Measurements from ENCODE around the gene ATP8A2.

GRCh38 chr13:25529425-25529824, 157.7 kb downstream of the ATP8A2 start:
- TF ChIP-seq, protein P1, sequence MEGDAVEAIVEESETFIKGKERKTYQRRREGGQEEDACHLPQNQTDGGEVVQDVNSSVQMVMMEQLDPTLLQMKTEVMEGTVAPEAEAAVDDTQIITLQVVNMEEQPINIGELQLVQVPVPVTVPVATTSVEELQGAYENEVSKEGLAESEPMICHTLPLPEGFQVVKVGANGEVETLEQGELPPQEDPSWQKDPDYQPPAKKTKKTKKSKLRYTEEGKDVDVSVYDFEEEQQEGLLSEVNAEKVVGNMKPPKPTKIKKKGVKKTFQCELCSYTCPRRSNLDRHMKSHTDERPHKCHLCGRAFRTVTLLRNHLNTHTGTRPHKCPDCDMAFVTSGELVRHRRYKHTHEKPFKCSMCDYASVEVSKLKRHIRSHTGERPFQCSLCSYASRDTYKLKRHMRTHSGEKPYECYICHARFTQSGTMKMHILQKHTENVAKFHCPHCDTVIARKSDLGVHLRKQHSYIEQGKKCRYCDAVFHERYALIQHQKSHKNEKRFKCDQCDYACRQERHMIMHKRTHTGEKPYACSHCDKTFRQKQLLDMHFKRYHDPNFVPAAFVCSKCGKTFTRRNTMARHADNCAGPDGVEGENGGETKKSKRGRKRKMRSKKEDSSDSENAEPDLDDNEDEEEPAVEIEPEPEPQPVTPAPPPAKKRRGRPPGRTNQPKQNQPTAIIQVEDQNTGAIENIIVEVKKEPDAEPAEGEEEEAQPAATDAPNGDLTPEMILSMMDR (IDR thresholded peaks at IDR 0.05), result no peak
- TF ChIP-seq EP300 (IDR thresholded peaks at IDR 0.05), result no peak
- no peak for TF ChIP-seq POLR2AphosphoS5 (IDR thresholded peaks at IDR 0.05)
- TF ChIP-seq POLR2A (IDR thresholded peaks at IDR 0.05; ENCODE audit: low read depth), result no peak
